Mucosa of stomach (tissue), 1 donor: ENCODE data around the gene SPAG16.
"Not testable (repeated sequence)": the region's sequence is repeated elsewhere in the genome, so short reads cannot be mapped to it uniquely, and the experiment has no call there.

Experiments
- H3K27me3 ChIP-seq: one replicate; pipeline ENCODE4 v1.7.0; 2013; ENCODE audit warnings: mild to moderate bottlenecking, low read length; ENCODE audit not compliant: control insufficient read depth, insufficient read depth
- H3K36me3 ChIP-seq: one replicate; pipeline ENCODE4 v1.7.0; 2013; ENCODE audit warnings: low read length; ENCODE audit not compliant: control insufficient read depth, insufficient read depth
- H3K4me1 ChIP-seq: one replicate; pipeline ENCODE4 v1.7.0; 2013; ENCODE audit warnings: mild to moderate bottlenecking, low read length; ENCODE audit not compliant: control insufficient read depth, insufficient read depth
- H3K4me3 ChIP-seq: one replicate; pipeline ENCODE4 v1.7.0; 2013; ENCODE audit warnings: low read length
- H3K9ac ChIP-seq: one replicate; pipeline ENCODE4 v1.7.0; 2013; ENCODE audit warnings: mild to moderate bottlenecking, low read length, moderate library complexity
- H3K9me3 ChIP-seq: one replicate; pipeline ENCODE4 v1.7.0; 2013; ENCODE audit warnings: mild to moderate bottlenecking, low read length, moderate library complexity; ENCODE audit not compliant: control insufficient read depth
- donor health status: Pancreatic carcinoma.

Gene SPAG16

DNA sequence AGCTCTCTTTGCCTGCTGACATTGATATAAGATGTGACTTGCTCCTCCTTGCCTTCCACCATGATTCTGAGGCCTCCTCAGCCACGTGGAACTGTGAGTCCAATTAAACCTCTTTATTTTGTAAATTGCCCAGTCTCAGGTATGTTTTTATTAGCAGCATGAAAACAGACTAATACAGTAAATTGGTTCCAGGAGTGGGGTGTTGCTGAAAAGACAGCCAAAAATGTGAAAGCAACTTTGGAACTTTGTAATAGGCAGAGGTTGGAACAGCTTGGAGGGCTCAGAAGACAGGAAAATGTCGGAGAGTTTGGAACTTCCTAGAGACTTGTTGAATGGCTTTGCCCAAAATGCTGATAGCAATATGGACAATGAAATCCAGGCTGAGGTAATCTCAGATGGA is 7.1 kb upstream of the SPAG16 start:
- H3K9ac ChIP-seq, H3K27me3 ChIP-seq, H3K4me3 ChIP-seq, H3K36me3 ChIP-seq, H3K4me1 ChIP-seq, H3K9me3 ChIP-seq: not testable (repeated sequence)

DNA sequence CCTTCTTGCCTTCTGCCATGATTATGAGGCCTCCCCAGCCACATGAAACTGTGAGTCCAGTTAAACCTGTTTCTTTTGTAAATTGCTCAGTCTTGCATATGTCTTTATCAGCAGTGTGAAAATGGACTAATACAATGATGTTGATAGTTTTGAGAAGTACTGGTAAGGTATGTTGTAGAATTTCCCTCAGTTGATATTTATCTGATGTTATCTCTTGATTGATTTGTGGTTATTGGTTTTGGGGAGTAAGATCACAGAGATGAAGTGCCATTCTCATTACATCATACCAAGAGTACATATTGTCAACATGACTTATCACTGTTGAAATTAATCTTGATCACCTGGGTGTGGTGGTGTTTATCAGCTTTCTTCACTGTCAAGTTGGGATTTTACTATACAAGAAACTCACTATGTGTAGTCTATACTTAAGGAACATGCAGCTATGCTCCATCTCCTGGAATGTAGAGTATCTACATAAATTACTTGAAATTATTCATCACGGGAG is 5.1 kb upstream of the SPAG16 start:
- Histone ChIP-seq H3K4me3 (no peak overlapping the region), H3K36me3 (no peaks in the 10 kb centered on the region), H3K27me3 (no peaks in the 10 kb centered on the region), H3K4me1 (peaks cover 9% of the 10 kb centered on the region), H3K9me3 (no peaks in the 10 kb centered on the region), H3K9ac (no peak overlapping the region)

DNA sequence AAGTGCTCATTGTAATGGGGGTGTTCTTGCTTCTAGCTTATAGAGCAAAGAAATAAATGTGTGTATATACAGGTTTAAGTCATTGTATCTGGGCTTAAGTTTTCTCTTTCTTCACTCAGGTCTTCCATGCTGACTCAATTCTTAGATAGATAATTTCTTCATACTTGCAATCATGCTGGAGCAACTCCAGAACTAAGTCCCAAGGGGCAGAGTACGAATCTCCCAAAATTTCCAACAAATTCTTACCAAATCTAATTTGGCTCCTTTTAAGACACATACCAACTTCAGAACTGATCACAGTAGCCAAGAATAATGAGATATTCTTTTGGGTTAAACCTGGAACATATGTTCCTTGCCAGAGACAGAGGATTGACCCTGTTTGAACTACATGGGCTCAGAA is 4.3 kb upstream of the SPAG16 start:
- H3K36me3 ChIP-seq = no peaks in the 10 kb centered on the region
- no peaks in the 10 kb centered on the region for H3K27me3 ChIP-seq
- H3K9me3 ChIP-seq = no peaks in the 10 kb centered on the region
- no peak overlapping the region for H3K4me3 ChIP-seq
- no peak overlapping the region for H3K9ac ChIP-seq
- peaks cover 9% of the 10 kb centered on the region for H3K4me1 ChIP-seq

DNA sequence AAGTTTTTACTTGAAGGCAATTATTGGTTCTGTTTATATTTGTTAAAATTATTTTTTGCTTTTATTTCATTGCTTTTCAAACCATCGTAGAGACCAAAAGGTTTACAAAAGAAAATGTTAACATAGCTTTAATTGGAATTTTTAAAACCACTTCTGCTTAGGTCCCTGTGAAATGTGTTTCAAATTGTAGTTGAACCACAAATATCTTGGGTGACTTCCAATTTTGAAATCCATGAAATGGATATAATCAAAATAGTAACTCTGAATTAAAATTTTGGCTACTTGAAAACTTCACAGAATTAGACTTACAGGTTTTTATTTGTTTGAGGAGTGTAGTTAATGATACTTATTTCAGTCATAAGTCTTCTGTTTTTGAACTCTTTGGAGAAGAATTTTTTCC is 3.1 kb upstream of the SPAG16 start:
- Histone ChIP-seq H3K36me3 (no peaks in the 10 kb centered on the region), H3K4me1 (peaks cover 12% of the 10 kb centered on the region), H3K9me3 (no peaks in the 10 kb centered on the region), H3K4me3 (no peak overlapping the region), H3K27me3 (no peaks in the 10 kb centered on the region), H3K9ac (no peak overlapping the region)

DNA sequence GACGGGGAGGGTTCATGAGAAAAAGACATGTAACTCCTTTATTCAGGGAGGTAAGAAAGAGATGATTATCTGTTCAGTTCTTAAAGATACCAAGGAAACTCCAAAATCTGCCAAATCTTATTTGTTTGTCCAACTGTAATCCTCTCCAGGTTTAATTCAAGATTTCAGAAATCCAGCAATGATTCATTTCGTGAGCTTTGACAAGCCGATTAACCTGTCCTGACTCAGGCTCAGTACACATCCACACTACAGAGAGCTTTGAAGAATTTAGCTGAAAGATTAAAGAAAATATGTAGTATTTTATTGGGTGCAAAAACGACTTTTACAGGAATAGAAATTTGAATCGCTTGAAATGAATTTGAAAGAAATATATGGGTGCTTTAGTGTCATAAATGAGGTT is 1.1 kb downstream of the SPAG16 start:
- H3K4me1 ChIP-seq = peaks cover 29% of the 10 kb centered on the region
- no peaks in the 10 kb centered on the region for H3K9me3 ChIP-seq
- H3K36me3 ChIP-seq = no peaks in the 10 kb centered on the region
- H3K27me3 ChIP-seq = no peaks in the 10 kb centered on the region
- peak overlapping the region; percentile 90 for H3K9ac ChIP-seq
- no peak overlapping the region for H3K4me3 ChIP-seq

DNA sequence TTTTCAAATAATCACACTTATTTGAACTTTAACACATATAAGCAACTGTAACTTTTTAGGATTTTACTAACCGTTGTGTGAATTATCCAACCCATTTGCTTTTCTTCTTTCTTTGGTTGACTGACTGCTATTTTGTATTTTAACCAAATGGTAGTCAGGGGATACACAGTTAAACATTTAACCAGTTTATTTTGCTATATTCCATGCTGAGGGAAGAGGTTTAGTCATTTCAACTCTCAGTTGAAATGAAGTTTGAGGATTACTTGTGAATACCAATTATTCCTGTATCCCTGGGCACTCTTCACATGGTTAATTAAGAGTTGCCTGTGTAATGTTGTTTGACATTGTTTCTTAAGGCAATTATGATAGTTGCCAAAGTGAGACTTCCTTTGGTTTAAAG is 1.9 kb downstream of the SPAG16 start:
- Histone ChIP-seq H3K27me3 (no peaks in the 10 kb centered on the region), H3K9ac (peak overlapping the region; percentile 90), H3K4me1 (peaks cover 37% of the 10 kb centered on the region), H3K9me3 (no peaks in the 10 kb centered on the region), H3K4me3 (no peak overlapping the region), H3K36me3 (no peaks in the 10 kb centered on the region)

DNA sequence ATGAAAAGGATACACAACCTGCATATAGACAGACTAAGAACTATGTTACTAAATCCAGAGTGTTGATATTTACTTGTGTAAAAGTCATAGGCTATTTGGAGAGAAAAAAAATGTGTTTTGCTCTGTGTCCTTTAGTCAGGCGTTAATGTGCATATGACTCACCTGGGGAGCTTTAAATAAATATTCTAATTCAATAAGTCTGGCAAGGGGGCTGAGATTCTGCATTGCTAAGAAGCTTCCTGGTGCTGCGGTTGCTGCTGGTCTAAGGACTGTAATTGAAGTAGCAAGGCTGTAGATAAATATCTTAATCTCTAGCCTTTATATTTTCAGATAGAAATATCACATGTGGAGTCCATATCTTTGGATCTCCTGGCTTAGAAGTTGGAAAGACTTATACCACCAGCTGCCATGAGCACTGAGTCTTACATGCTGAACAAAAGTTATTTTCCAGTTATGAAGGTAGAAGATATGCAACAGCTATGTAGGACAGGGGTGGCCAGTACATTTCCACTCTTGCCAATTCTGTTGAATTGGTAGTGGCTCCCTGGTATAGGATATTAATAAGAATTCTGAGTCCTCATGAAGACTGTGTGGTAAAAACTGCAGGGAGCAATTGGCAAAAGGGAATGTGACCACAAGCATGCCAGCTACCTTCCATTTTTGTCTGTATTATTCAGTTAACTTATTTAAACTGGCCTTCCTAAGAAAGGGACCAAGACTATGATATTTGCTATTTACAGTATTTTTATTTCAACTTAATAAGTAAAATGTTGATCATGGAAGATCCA is 4.8 kb downstream of the SPAG16 start:
- Histone ChIP-seq H3K9ac (no peak overlapping the region), H3K9me3 (no peaks in the 10 kb centered on the region), H3K4me3 (no peak overlapping the region), H3K36me3 (no peaks in the 10 kb centered on the region), H3K27me3 (no peaks in the 10 kb centered on the region), H3K4me1 (peaks cover 37% of the 10 kb centered on the region)

DNA sequence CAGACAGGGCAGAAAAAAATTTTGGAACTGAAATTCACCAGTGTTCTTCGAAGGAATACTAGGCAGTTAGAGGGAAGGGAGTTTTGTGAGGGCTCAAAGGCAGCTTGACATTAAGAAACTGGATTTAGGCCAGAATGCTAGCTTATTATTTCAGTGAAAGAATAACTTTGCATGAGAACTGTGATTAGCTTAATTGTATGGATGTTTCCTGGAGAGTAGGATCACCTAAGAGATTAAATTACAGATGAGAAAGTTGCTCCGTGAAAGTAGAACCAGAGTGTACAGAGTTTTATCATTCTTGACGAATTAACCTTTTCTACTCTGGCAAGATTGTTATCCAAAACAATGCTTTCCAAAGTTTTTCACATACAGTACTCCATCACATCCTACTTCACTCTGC is 6.2 kb downstream of the SPAG16 start:
- Histone ChIP-seq H3K36me3 (no peaks in the 10 kb centered on the region), H3K27me3 (no peaks in the 10 kb centered on the region), H3K9me3 (no peaks in the 10 kb centered on the region), H3K4me3 (no peak overlapping the region), H3K4me1 (peaks cover 37% of the 10 kb centered on the region), H3K9ac (no peak overlapping the region)

DNA sequence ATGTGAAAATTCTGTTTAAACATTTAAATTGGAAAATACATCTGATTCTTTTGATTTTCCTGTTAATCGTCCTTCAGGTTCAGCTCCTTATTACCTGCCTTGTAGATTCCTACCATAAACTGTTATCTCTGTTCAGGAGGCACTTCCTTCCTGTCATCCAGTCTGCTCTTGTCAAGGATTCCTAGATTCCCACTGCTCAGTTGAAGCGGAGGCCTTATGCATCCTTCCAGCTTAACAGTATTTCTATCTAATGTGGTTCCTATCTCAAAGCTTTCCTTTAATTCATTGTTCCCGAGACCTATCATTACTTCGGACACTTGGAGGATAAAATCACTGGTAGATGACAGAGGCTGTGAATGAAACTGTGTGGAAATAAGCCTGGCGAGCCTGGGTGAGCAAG is 12.0 kb downstream of the SPAG16 start:
- Histone ChIP-seq H3K4me1 (no peaks in the 10 kb centered on the region), H3K4me3 (no peak overlapping the region), H3K27me3 (no peaks in the 10 kb centered on the region), H3K9ac (no peak overlapping the region), H3K9me3 (no peaks in the 10 kb centered on the region), H3K36me3 (no peaks in the 10 kb centered on the region)

DNA sequence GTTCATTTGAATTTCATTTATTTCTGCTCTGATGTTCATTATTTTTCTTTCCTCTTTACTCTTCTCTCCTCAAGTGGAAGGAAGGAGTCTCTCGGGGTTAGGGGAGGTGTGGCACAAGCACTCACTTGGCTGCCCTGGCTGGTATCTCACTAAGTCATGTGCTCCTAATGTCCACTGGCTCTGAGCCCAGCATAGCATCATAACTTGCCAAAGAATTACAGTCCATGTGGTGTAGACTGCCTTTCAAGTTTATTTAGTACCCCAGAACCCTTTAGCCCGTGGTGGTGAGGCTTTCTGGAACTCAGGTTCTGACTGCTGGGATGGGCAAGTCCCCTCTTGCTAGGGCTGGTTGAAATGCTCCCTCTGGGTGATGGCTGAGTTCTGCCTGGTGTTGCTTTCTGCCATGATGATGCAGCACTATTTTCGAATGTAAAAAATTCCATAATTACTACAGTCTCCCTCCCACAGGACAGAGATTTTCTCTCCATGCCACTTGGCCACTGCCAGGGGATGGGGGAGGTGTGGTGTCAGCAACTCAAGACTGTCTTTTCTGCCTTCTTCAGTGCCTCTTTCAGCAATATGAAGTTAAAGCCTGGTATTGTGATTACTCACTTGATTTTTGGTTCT is 22.2 kb downstream of the SPAG16 start:
- Histone ChIP-seq H3K9ac (no peak overlapping the region), H3K27me3 (no peaks in the 10 kb centered on the region), H3K4me1 (peaks cover 6% of the 10 kb centered on the region), H3K9me3 (no peaks in the 10 kb centered on the region), H3K36me3 (peaks cover 5% of the 10 kb centered on the region), H3K4me3 (no peak overlapping the region)

DNA sequence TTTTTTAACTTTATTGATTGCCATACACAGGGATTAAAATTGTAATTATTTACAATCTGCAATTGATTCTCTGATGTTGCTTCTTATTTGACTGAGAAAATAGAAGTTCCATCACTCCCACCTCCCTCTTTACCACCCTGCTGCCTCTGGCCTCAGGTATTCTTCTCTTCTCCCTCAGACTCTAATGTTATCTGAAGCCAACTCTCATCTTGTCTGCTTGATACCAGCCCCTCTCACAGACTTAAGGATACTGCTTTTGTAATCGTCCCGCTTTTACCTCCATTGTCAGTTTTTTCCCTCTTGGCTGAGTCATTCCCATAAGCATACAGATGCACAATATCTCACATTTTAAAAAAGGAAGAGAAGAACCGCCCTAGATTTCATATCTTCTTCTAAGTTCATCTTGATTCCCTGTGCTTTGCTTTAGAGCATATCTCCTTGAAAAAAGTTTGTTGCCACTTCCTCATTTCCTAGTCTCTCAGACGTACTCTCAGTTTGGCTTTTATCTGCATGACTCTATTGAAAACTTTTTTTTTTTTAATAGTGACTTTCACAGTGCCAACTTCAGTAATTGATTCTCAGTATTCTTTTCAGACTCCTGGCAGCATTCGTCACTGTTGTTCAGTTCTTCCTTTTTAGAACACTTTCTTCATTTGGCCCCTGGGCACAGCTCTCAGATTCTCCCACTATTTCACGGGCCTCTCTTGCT is 31.1 kb downstream of the SPAG16 start:
- H3K9ac ChIP-seq = no peak overlapping the region
- H3K9me3 ChIP-seq = no peaks in the 10 kb centered on the region
- peaks cover 17% of the 10 kb centered on the region for H3K4me1 ChIP-seq
- no peaks in the 10 kb centered on the region for H3K36me3 ChIP-seq
- no peaks in the 10 kb centered on the region for H3K27me3 ChIP-seq
- H3K4me3 ChIP-seq = no peak overlapping the region
